CD4-positive, alpha-beta T cell treated with Interferon alpha-2 for 1 hour (primary cell): ENCODE measurements around the gene HTR2A.
A peak's percentile ranks its signal among the peaks of the same experiment; 100 is the strongest.

Experiments used
- DNase-seq, 2 donors: peaks; one replicate each; pipeline ENCODE4 v3.0.0-alpha.2; 2020 to 2022

HTR2A gene

GRCh38 chr13:46896341-46897137 lies at the start of gene HTR2A:
HTR2A (minus strand) TSS chr13:46897053; CDS start chr13:46895906, 1,147 bp downstream.
- DNase-seq = no peak

DNA sequence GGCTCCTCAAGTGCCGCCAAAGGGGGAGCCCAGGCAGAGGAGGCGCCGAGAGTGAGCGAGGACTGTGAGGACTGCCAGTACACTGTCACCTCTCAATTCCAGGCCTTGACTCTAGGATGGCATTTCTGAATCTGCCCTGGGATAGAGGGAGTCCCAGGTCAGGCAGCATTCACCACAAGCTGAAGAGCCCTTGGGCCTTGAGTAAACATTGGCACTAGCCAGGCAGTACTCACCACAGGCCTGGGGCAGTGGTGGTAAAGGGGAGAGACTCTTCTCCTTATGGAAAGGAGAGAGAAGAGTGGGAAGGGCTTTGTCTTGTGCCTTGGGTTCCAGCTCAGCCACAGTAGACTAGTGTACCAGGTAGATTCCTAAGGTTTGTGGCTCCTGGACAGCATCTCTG lies 39.7 kb upstream of the HTR2A start:
- DNase-seq = no peak

GRCh38 chr13:46934749-46935148 lies 37.9 kb upstream of the HTR2A start:
- no peak for DNase-seq

GRCh38 chr13:46926916-46927590 lies 30.2 kb upstream of the HTR2A start:
- no peak for DNase-seq

DNA sequence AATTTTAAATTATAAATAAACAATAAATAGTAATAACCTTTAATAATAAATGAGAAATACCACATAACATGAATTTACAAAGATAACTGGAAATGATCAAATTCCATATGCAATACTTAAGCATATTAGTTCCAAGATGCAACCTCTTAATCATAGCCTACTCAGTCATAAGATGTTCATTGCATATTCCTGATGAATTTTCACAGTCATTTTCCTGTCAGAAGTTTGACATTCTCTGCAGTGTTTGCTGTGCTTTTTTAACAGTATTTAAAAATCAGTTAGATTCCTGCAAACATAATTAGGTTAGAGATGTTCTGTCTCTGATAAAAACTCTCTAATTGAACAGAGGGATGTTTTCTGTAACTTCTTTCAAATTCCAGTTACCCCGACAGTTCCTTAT lies 28.6 kb upstream of the HTR2A start:
- DNase-seq = no peak

- DNase-seq = no peak
These were observed 17.5 kb upstream of the HTR2A start for GRCh38 chr13:46914341-46914740.

DNA sequence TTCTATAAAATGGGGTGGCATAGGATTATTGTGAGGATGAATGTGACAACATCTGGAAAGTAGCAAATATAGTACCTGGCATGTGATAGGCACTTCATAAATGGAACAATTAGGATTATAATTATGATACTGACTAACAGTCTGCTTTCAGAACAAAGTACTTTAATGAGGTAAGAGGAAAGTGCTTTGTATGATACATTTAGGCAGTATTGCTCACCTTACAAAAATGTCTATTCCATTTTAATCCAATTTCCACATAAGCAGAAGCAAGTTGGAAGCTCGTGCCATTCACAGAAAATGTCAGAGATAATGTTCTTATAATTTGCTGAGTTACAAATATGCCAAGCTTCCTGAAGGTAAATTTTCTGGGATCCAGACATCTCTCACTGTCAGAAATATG lies 16.9 kb upstream of the HTR2A start:
- no peak for DNase-seq

GRCh38 chr13:46909042-46909441 lies 12.2 kb upstream of the HTR2A start:
- DNase-seq = no peak

DNA sequence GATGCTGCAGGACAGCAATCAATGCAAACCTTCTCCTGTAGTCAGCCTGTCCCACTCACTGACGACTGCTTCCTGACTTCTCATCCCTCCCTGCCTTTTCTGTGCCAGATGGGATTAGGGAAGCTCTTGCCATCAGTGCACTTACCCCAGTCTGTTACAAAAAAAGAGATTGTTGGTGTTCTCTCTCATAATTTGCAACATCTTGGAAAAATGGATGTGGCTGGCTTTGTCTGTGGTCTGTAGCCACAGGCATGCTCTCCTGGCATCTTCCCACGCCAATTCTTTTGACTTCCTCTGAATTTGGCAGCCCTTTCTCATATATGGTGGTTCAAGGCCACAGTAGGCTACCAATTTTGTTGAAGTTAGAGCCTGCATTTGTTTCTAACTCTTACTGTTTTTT lies 11.6 kb upstream of the HTR2A start:
- DNase-seq = no peak

DNA sequence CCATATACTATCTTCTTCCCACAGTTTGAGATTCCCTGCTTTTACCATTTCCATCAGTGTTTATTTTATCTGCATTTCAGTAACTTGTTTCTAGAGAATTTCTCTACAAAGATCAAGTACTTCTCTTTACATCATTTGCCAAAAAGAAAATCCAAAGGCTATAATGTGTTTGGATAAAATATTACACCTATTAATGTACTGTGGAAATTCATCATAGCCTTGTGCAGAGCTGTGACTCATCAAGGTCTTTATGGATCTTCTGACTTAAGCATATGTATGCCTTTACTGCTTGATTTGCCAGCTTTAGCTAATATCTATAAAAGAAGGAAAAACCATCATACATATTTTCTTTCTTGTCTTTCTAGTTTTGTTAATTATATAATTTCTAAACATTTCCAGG lies 9.6 kb upstream of the HTR2A start:
- DNase-seq = no peak

DNA sequence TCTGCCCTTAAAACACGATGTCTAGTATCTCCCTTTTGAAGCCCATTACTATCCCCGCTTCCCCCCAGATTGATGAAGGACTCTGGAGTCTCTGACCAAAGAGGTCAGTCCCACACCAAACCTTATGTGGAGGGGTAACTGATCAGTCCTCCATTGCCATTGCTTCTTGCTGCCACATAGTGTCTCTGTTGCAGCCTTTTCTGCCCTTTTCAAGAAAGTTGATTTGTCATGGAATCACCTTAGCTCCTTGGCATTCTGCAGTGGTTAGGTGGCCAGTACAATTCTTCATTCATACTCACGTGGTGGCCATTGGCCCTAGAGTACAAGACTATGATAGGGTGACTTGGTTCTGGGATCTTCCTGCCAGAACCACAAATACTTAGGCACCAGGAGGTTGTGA lies 8.4 kb upstream of the HTR2A start:
- DNase-seq = no peak

- DNase-seq = no peak
These were observed 6.9 kb upstream of the HTR2A start for GRCh38 chr13:46903748-46904147.

DNA sequence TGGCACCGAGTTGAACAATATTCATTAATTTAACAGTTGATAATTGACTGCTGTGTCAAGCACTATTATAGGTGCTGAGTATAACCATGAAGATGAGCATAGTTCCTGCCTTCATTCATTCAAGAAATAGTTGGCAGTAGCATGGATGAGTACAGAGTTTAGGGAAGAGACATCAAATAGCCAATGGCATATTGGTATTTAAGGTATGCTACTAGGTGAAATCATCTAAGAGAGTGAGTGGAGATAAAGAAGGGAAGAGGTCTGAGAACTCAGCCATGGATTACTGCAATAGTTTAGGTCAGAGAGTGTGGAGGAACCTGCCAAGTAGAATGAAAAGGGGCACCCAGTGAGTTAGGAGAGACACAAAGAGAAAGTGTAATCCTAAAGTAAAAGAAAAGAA lies 4.9 kb upstream of the HTR2A start:
- no peak for DNase-seq

GRCh38 chr13:46899801-46900200 lies 2.9 kb upstream of the HTR2A start:
- no peak for DNase-seq

GRCh38 chr13:46895381-46895780 lies 1.5 kb downstream of the HTR2A start:
- no peak for DNase-seq

GRCh38 chr13:46894568-46894967 lies 2.3 kb downstream of the HTR2A start:
- no peak for DNase-seq

- DNase-seq = peak; percentile 53 to 55
These were observed 2.9 kb downstream of the HTR2A start for GRCh38 chr13:46893798-46894560.

GRCh38 chr13:46893221-46893740 lies 3.6 kb downstream of the HTR2A start:
- no peak for DNase-seq

DNA sequence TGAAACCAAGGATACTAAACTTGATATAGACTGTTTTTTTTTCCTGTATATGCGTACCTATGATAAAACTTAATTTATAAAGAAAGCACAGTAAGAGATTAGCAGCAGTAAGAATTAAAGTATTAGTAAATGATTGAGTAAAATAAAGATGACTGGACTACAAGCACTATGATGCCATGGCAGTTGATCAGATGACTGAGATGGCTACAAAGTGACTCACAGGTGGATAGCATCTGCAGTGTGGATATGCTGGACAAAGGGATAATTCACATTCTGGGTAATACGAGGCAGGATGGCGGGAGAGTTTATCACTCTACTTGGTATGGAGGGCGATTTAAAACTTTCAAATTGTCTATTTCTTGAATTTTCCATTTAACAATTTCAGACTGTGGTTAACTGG lies 11.8 kb downstream of the HTR2A start:
- DNase-seq = no peak

- no peak for DNase-seq
These were observed 12.3 kb downstream of the HTR2A start for GRCh38 chr13:46884531-46884930.

GRCh38 chr13:46881621-46882020 lies 15.2 kb downstream of the HTR2A start:
- DNase-seq = no peak

DNA sequence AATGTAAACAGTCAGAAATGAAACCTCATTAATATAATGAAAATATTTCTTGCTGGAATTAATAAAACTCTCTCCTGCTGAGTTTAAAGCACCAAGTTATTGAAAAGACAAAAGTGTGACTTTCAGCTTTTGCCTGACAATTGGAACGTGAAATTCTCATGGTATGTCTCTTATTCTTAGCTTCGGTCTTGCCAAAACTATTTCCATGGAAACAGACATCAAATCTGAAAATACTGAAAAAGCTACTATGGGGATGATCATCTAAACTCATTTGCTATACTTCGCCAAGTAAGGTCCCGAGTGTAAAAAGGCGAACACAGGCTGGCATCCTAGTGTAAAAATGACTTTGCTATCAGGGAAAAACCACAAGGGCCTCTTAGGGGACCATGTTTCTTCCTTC lies 22.8 kb downstream of the HTR2A start:
- DNase-seq = no peak

DNA sequence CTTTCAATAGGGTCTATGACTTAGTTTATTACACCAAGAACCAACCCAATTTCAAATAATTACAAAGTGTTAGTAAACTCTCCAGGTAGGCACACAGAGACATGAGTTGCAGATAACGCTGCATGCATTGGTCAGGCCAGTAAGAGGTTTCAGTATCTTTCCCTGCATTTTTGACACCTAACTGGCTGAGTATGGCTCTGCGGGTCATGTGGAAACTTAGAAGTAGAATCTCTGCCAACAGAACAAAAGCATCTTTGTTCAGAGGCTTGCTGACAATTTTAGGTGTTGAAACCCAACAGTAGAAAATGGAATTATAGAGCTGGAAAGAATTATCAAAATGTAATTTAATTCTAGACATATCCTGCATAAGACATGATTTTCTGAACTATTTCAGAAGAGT lies 25.3 kb downstream of the HTR2A start:
- DNase-seq = no peak

DNA sequence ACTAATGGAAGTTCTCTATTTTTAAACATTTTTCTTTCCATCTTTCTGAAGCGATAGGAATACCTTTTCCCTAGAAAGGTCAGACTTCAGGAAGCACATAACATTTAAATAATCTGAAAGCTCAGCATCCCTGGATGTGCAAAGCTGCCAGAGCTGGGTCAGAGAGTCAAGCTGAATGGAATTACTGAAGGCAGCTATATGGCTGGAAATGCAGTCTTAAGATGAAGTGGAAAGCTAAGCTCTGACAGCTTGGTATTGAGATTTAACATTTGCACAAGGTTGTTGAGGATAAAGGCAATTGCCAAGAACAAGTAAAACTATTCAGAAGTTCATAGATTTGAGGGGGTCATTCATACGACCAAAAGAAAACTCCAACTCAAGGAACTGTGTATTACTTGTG lies 28.8 kb downstream of the HTR2A start:
- DNase-seq = no peak
